ENCODE data around the gene ANKRD13B.

The ANKRD13B gene

DNA sequence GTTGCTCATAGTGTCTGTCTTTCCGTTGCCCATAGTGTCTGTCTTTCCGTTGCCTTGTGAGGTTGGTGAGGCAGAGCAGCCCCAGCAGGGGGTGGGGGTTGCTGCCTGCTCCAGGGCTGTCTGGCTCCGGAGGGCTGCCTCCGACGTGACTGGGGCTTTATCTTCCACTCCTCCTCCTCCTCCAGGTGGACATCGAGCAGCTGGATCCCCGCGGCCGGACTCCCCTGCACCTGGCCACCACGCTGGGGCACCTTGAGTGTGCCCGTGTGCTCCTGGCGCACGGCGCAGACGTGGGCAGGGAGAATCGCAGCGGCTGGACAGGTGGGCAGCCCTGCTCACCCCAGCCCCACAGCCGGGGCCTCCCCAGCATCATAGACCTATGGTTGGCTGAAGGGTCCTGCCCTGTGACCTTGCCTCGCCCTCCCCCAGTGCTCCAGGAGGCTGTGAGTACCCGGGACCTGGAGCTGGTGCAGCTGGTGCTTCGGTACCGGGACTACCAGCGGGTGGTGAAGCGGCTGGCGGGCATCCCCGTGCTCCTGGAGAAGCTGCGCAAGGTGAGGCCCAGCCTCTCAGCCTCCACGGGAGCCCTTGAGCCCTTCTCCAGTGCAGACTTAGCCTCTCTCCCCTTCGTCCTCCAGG, 14.7 kb downstream of the ANKRD13B start:
- TF ChIP-seq, protein P1, sequence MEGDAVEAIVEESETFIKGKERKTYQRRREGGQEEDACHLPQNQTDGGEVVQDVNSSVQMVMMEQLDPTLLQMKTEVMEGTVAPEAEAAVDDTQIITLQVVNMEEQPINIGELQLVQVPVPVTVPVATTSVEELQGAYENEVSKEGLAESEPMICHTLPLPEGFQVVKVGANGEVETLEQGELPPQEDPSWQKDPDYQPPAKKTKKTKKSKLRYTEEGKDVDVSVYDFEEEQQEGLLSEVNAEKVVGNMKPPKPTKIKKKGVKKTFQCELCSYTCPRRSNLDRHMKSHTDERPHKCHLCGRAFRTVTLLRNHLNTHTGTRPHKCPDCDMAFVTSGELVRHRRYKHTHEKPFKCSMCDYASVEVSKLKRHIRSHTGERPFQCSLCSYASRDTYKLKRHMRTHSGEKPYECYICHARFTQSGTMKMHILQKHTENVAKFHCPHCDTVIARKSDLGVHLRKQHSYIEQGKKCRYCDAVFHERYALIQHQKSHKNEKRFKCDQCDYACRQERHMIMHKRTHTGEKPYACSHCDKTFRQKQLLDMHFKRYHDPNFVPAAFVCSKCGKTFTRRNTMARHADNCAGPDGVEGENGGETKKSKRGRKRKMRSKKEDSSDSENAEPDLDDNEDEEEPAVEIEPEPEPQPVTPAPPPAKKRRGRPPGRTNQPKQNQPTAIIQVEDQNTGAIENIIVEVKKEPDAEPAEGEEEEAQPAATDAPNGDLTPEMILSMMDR (IDR thresholded peaks at IDR 0.05; ENCODE audit: borderline replicate concordance, control extremely low read depth, extremely low read depth, insufficient read depth, missing control alignments), result no peak
- in situ Hi-C loops (cut with MboI; ENCODE audit: low sequenced_read_pairs, unreplicated experiment), result no loop called here
- DNase-seq (ENCODE audit: low spot score), result no peak

DNA sequence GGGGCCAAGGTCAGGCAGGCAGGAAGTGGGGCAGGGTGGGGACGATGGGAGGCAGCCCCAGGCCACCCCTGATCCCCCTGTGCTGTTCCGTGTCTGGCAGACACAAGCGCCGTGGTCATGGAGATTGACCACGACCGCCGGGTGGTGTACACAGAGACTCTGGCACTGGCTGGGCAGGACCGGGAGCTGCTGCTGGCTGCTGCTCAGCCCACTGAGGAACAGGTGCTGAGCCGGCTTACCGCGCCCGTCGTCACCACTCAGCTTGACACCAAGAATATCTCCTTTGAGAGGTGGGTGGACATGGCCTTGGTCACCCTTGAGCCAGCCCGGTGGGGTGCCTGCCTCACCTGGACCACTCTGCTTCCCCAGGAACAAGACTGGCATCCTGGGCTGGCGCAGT, 16.1 kb downstream of the ANKRD13B start:
- DNase-seq (ENCODE audit: low spot score), result no peak
- in situ Hi-C loops (cut with MboI; ENCODE audit: low sequenced_read_pairs, unreplicated experiment), result no loop called here
- TF ChIP-seq, protein P1 (IDR thresholded peaks at IDR 0.05; ENCODE audit: borderline replicate concordance, control extremely low read depth, extremely low read depth, insufficient read depth, missing control alignments), result no peak

DNA sequence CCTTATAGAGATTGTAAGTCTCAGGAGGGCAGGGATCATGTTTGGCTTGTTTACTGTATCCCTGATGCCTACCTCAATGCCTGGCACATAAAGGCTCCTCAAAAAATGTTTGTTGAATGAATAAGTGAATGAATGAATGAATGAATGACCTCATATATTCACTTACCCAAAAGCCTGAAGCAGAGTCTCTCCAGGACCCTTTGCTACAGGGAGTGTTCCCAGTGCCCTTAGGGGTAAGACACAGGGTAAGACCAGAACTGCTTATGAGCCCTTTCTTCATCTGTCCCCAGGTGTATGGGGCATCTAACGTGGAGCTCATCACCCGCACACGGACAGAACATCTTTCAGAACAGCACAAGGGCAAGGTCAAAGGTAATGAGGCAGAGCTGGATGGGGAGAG, 17.5 kb downstream of the ANKRD13B start:
- DNase-seq (ENCODE audit: low spot score), result no peak
- TF ChIP-seq, protein P1 (IDR thresholded peaks at IDR 0.05; ENCODE audit: borderline replicate concordance, control extremely low read depth, extremely low read depth, insufficient read depth, missing control alignments), result no peak
- in situ Hi-C loops (cut with MboI; ENCODE audit: low sequenced_read_pairs, unreplicated experiment), result no loop called here

DNA sequence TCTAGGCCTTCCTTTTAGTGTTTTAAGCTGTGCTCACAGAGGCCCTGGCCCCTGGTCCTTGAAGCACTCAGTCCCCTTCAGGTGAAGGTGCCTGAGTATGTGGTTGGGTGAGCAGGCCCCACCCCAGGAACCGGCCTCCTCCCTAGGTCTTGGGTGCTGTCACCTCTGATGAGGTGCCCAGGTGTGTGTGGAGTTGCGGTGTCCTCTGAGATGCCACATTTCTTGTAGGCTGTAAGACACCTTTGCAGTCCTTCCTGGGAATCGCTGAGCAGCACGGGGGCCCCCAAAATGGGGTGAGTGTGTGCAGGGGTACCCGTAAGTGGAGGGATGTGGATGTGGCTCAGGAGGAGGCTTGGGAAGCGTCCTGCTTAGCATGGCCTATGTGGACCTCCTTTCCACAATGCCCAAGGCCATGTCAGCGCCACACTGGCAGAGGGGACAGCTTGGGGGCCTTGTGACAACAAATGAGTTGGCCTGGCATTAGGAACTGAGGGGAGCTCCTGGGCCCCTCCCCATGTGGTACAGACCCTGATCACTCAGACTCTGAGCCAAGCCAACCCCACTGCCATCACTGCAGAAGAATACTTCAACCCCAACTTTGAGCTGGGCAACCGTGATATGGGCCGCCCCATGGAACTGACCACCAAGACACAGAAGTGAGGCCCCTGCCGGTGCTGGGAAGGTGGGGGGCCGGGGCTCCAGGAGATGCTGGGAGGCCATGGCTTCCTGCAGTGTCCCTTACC, 18.6 kb downstream of the ANKRD13B start:
- TF ChIP-seq, protein P1 (IDR thresholded peaks at IDR 0.05; ENCODE audit: borderline replicate concordance, control extremely low read depth, extremely low read depth, insufficient read depth, missing control alignments), result no peak
- DNase-seq (ENCODE audit: low spot score), result no peak
- in situ Hi-C loops (cut with MboI; ENCODE audit: low sequenced_read_pairs, unreplicated experiment), result no loop called here

DNA sequence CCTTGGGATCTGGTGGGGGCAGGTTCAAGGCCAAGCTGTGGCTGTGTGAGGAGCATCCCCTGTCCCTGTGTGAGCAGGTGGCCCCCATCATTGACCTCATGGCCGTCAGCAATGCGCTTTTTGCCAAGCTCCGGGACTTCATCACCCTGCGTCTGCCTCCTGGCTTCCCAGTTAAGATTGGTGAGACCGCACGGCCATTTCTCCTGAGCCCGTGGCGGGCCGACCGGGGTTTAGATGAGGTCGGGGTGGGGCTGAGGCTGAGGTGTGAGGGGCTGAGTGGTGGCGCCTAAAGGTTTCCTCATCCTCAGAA, 19.1 kb downstream of the ANKRD13B start:
- DNase-seq (ENCODE audit: low spot score), result no peak
- TF ChIP-seq, protein P1 (IDR thresholded peaks at IDR 0.05; ENCODE audit: borderline replicate concordance, control extremely low read depth, extremely low read depth, insufficient read depth, missing control alignments), result no peak
- in situ Hi-C loops (cut with MboI; ENCODE audit: low sequenced_read_pairs, unreplicated experiment), result no loop called here

DNA sequence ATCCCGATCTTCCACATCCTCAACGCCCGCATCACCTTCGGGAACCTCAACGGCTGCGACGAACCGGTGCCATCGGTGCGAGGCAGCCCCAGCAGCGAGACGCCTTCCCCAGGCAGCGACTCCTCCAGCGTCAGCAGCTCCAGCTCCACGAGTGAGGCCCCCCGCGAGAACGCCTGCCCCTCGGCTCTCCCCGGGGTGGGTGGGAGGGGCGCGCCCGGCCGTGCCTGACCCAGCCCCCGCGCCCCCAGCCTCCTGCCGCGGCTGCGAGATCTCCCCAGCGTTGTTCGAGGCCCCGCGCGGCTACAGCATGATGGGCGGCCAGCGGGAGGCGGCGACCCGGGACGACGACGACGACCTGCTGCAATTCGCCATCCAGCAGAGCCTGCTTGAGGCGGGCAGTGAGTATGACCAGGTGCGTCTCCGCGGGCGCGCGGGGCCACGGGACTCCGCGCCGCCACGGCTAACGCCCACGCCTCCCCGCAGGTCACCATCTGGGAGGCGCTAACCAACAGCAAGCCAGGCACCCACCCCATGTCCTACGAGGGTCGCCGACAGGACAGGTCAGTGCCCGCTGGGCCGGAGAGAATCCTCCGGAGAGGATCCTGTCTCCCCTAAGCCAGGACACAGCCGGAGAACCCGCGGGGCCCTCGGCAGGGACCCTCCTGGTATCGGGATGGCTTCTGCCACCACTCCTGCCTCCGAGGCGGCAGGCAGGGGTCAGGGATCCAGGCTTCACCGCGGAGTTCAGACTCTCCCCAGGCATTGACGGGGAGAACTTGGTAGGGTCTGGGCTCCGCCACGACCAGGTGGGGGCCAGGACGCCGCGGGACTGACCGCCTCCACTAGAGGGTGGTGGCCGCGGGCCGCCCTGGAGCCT, 19.7 kb downstream of the ANKRD13B start:
- in situ Hi-C loops (cut with MboI; ENCODE audit: low sequenced_read_pairs, unreplicated experiment), result no loop called here
- TF ChIP-seq, protein P1 (IDR thresholded peaks at IDR 0.05; ENCODE audit: borderline replicate concordance, control extremely low read depth, extremely low read depth, insufficient read depth, missing control alignments), result no peak
- no peak for DNase-seq (ENCODE audit: low spot score)

Measured in GM13976 (cell line).